Measurements from ENCODE around the gene MICAL2.

Gene MICAL2

DNA sequence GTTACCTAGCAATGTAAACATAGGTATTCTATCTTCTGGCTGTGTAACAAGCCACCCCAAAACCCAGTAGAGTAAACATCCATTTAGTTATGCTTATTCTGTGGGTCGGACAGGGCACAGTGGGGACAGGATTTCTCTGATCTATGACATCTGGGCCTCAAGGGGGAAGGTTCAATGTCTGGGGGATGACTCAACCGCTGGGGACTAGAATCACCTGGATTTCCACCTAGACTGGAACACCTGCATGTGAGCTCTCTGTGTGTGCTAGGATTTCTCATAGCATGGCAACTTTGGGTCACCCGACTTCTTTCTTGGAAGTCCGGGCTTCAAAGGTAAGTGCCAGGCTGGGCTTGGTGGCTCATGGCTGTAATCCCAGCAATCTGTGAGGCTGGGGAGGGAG lies 36.5 kb upstream of the MICAL2 start (continued):
- no peak for TF ChIP-seq REST (tag by site-specific recombination; IDR thresholded peaks at IDR 0.05)
- TF ChIP-seq ZNF658 (tag by site-specific recombination; IDR thresholded peaks at IDR 0.05), result no peak
- no peak for TF ChIP-seq ZNF211 (tag by site-specific recombination; IDR thresholded peaks at IDR 0.05; ENCODE audit: low read depth)
- TF ChIP-seq BCL11A (tag by site-specific recombination; IDR thresholded peaks at IDR 0.05; ENCODE audit: low read depth), result no peak

- ChIA-PET CTCF (no interaction called here), POLR2A (no interaction called here)
- no peak overlapping the region for H3K27ac ChIP-seq (ENCODE audit: extremely low read depth, low read depth, low read length)
- TF ChIP-seq, protein P1, sequence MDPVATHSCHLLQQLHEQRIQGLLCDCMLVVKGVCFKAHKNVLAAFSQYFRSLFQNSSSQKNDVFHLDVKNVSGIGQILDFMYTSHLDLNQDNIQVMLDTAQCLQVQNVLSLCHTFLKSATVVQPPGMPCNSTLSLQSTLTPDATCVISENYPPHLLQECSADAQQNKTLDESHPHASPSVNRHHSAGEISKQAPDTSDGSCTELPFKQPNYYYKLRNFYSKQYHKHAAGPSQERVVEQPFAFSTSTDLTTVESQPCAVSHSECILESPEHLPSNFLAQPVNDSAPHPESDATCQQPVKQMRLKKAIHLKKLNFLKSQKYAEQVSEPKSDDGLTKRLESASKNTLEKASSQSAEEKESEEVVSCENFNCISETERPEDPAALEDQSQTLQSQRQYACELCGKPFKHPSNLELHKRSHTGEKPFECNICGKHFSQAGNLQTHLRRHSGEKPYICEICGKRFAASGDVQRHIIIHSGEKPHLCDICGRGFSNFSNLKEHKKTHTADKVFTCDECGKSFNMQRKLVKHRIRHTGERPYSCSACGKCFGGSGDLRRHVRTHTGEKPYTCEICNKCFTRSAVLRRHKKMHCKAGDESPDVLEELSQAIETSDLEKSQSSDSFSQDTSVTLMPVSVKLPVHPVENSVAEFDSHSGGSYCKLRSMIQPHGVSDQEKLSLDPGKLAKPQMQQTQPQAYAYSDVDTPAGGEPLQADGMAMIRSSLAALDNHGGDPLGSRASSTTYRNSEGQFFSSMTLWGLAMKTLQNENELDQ (tag by site-specific recombination; IDR thresholded peaks at IDR 0.05; ENCODE audit: low read depth), result no peak
- TF ChIP-seq EGR2 (tag by site-specific recombination; IDR thresholded peaks at IDR 0.05; ENCODE audit: low read depth), result no peak
- TF ChIP-seq ZNF629 (tag by site-specific recombination; IDR thresholded peaks at IDR 0.05), result no peak
- TF ChIP-seq ZNF132 (tag by site-specific recombination; IDR thresholded peaks at IDR 0.05; ENCODE audit: borderline replicate concordance), result no peak
- TF ChIP-seq ZNF521 (tag by site-specific recombination; IDR thresholded peaks at IDR 0.05), result no peak
- no peak for TF ChIP-seq ZNF785 (tag by site-specific recombination; IDR thresholded peaks at IDR 0.05)
- TF ChIP-seq ZNF610 (tag by site-specific recombination; IDR thresholded peaks at IDR 0.05; ENCODE audit: borderline replicate concordance), result no peak
- TF ChIP-seq ZNF670 (tag by site-specific recombination; IDR thresholded peaks at IDR 0.05; ENCODE audit: low read depth), result no peak
- TF ChIP-seq, protein P2, sequence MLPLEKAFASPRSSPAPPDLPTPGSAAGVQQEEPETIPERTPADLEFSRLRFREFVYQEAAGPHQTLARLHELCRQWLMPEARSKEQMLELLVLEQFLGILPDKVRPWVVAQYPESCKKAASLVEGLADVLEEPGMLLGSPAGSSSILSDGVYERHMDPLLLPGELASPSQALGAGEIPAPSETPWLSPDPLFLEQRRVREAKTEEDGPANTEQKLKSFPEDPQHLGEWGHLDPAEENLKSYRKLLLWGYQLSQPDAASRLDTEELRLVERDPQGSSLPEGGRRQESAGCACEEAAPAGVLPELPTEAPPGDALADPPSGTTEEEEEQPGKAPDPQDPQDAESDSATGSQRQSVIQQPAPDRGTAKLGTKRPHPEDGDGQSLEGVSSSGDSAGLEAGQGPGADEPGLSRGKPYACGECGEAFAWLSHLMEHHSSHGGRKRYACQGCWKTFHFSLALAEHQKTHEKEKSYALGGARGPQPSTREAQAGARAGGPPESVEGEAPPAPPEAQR (tag by site-specific recombination; IDR thresholded peaks at IDR 0.05), result no peak
- no peak for TF ChIP-seq ZFP69B (tag by site-specific recombination; IDR thresholded peaks at IDR 0.05)
- TF ChIP-seq ZNF510 (tag by site-specific recombination; IDR thresholded peaks at IDR 0.05; ENCODE audit: insufficient replicate concordance), result no peak
- no peak for TF ChIP-seq ZNF23 (tag by site-specific recombination; IDR thresholded peaks at IDR 0.05; ENCODE audit: borderline replicate concordance)
- TF ChIP-seq ZBTB1 (tag by site-specific recombination; IDR thresholded peaks at IDR 0.05), result no peak
- TF ChIP-seq ZBTB17 (tag by site-specific recombination; IDR thresholded peaks at IDR 0.05), result no peak
- TF ChIP-seq, protein P3, sequence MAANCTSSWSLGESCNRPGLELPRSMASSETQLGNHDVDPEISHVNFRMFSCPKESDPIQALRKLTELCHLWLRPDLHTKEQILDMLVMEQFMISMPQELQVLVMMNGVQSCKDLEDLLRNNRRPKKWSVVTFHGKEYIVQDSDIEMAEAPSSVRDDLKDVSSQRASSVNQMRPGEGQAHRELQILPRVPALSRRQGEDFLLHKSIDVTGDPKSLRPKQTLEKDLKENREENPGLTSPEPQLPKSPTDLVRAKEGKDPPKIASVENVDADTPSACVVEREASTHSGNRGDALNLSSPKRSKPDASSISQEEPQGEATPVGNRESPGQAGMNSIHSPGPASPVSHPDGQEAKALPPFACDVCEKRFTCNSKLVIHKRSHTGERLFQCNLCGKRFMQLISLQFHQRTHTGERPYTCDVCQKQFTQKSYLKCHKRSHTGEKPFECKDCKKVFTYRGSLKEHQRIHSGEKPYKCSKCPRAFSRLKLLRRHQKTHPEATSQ (tag by site-specific recombination; IDR thresholded peaks at IDR 0.05), result no peak
- TF ChIP-seq, protein P4, sequence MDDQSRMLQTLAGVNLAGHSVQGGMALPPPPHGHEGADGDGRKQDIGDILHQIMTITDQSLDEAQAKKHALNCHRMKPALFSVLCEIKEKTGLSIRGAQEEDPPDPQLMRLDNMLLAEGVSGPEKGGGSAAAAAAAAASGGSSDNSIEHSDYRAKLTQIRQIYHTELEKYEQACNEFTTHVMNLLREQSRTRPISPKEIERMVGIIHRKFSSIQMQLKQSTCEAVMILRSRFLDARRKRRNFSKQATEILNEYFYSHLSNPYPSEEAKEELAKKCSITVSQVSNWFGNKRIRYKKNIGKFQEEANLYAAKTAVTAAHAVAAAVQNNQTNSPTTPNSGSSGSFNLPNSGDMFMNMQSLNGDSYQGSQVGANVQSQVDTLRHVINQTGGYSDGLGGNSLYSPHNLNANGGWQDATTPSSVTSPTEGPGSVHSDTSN (CRISPR knock-in tag; IDR thresholded peaks at IDR 0.05), result no peak
- TF ChIP-seq ZNF202 (tag by site-specific recombination; IDR thresholded peaks at IDR 0.05; ENCODE audit: borderline replicate concordance), result no peak
- no peak for TF ChIP-seq YY1 (tag by site-specific recombination; IDR thresholded peaks at IDR 0.05)
- no peak for TF ChIP-seq ZNF558 (tag by site-specific recombination; IDR thresholded peaks at IDR 0.05)
- no peak overlapping the region for H3K4me3 ChIP-seq (ENCODE audit: low read depth, low read length)
- H3K36me3 ChIP-seq (ENCODE audit: control insufficient read depth in 2 of 2, insufficient read depth in 1 of 2, low read length in 2 of 2), result no peaks in the 10 kb centered on the region
- no peaks in the 10 kb centered on the region for H3K9me3 ChIP-seq (ENCODE audit: control insufficient read depth, insufficient read depth, low read depth, low read length)
- H3K4me1 ChIP-seq (ENCODE audit: control insufficient read depth, insufficient read depth, low read length), result no peaks in the 10 kb centered on the region
Observed at GRCh38 chr11:12074529-12075195, 35.7 kb upstream of the MICAL2 start.

Measured in HEK293 (cell line).